Ishikawa (cell line): ENCODE results near the gene CES3.

ENCODE experiments used
- CEBPB ChIP-seq: IDR thresholded peaks from 2 replicates; pipeline ENCODE4 v1.6.1; 2012
- CREB1 ChIP-seq: IDR thresholded peaks from 2 replicates; pipeline ENCODE4 v1.6.1; 2012; ENCODE audit warnings: low read depth
- EGR1 ChIP-seq: IDR thresholded peaks from 2 replicates; pipeline ENCODE4 v1.6.1; 2012
- EP300 ChIP-seq: IDR thresholded peaks from 2 replicates; pipeline ENCODE4 v1.6.1; 2012; ENCODE audit warnings: borderline replicate concordance
- FOXM1 ChIP-seq: IDR thresholded peaks from 2 replicates; pipeline ENCODE4 v1.6.1; 2012; ENCODE audit warnings: low read depth, borderline replicate concordance
- NFIC ChIP-seq: IDR thresholded peaks from 2 replicates; pipeline ENCODE4 v1.6.1; 2012
- RAD21 ChIP-seq: IDR thresholded peaks from 2 replicates; pipeline ENCODE4 v1.6.1; 2012; ENCODE audit warnings: low read depth
- TAF1 ChIP-seq: IDR thresholded peaks from 2 replicates; pipeline ENCODE4 v1.6.1; 2012; ENCODE audit warnings: low read depth, mild to moderate bottlenecking
- TCF12 ChIP-seq: IDR thresholded peaks from 2 replicates; pipeline ENCODE4 v1.6.1; 2012; ENCODE audit warnings: low read depth
- TEAD4 ChIP-seq: IDR thresholded peaks from 2 replicates; pipeline ENCODE4 v1.6.1; 2012
- YY1 ChIP-seq: IDR thresholded peaks from 2 replicates; pipeline ENCODE4 v1.6.1; 2012; ENCODE audit warnings: low read depth
- ZBTB7A ChIP-seq: IDR thresholded peaks from 2 replicates; pipeline ENCODE4 v1.6.1; 2012; ENCODE audit warnings: low read depth
- TF ChIP-seq, protein P1 (sequence below): IDR thresholded peaks from 2 replicates; pipeline ENCODE4 v1.6.1; 2012
- TF ChIP-seq, protein P2 (sequence below): IDR thresholded peaks from 2 replicates; pipeline ENCODE4 v1.6.1; 2012; ENCODE audit warnings: low read depth, mild to moderate bottlenecking
- TF ChIP-seq, protein P3 (sequence below): IDR thresholded peaks from 2 replicates; pipeline ENCODE4 v1.6.1; 2012

CES3 gene

DNA sequence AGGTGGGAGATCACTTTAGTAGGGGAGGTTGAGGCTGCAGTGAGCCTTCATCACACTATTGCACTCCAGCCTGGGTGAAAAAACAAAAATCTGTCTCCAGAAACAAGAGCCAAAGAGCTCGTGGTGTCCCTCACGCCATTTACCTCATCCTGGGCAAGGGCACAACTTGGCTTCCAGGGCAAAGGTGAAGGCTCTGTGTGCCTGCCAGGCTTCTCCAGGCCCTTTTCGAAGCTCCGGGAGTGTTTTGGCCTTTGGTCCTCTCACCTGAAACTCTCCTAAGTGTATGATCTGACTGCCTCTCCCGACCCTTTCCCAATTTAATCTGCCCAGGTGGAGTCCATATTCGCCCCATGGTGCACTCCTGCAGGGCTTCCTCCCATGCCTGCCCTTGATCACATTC, 11.6 kb upstream of the CES3 start:
- TF ChIP-seq EP300 = no peak
- TF ChIP-seq, protein P1, sequence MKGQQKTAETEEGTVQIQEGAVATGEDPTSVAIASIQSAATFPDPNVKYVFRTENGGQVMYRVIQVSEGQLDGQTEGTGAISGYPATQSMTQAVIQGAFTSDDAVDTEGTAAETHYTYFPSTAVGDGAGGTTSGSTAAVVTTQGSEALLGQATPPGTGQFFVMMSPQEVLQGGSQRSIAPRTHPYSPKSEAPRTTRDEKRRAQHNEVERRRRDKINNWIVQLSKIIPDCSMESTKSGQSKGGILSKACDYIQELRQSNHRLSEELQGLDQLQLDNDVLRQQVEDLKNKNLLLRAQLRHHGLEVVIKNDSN = no peak
- no peak for TF ChIP-seq ZBTB7A
- TF ChIP-seq NFIC = no peak
- TF ChIP-seq EGR1 = no peak
- TF ChIP-seq, protein P2, sequence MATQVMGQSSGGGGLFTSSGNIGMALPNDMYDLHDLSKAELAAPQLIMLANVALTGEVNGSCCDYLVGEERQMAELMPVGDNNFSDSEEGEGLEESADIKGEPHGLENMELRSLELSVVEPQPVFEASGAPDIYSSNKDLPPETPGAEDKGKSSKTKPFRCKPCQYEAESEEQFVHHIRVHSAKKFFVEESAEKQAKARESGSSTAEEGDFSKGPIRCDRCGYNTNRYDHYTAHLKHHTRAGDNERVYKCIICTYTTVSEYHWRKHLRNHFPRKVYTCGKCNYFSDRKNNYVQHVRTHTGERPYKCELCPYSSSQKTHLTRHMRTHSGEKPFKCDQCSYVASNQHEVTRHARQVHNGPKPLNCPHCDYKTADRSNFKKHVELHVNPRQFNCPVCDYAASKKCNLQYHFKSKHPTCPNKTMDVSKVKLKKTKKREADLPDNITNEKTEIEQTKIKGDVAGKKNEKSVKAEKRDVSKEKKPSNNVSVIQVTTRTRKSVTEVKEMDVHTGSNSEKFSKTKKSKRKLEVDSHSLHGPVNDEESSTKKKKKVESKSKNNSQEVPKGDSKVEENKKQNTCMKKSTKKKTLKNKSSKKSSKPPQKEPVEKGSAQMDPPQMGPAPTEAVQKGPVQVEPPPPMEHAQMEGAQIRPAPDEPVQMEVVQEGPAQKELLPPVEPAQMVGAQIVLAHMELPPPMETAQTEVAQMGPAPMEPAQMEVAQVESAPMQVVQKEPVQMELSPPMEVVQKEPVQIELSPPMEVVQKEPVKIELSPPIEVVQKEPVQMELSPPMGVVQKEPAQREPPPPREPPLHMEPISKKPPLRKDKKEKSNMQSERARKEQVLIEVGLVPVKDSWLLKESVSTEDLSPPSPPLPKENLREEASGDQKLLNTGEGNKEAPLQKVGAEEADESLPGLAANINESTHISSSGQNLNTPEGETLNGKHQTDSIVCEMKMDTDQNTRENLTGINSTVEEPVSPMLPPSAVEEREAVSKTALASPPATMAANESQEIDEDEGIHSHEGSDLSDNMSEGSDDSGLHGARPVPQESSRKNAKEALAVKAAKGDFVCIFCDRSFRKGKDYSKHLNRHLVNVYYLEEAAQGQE = no peak
- TF ChIP-seq TEAD4 = no peak
- TF ChIP-seq CREB1 = no peak
- TF ChIP-seq, protein P3, sequence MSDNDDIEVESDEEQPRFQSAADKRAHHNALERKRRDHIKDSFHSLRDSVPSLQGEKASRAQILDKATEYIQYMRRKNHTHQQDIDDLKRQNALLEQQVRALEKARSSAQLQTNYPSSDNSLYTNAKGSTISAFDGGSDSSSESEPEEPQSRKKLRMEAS = no peak
- TF ChIP-seq RAD21 = no peak
- no peak for TF ChIP-seq CEBPB
- no peak for TF ChIP-seq TCF12

DNA sequence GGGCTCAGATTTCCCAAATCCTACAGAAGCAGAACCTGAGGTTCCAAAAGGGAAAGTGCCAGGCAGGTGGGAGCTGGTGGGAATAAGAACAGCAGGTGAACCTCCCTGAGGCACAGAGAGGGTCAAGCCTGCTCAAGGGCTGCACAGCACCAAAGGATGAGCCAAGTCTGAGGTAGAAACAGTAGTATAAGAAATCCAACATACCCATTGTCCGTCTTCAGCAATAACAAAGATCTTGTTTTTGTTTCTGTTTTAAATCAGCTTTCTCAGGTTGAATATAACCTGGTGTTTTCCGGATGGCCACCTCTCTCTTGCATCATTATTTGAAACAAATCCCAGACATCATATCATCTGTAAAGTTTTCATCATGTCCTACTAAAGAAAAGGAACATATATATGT, 10.6 kb upstream of the CES3 start:
- TF ChIP-seq TAF1 (no peak), CREB1 (no peak), TCF12 (no peak), FOXM1 (no peak), CEBPB (no peak), NFIC (no peak)
- TF ChIP-seq, protein P1 = no peak
- TF ChIP-seq, protein P3 = no peak
- TF ChIP-seq, protein P2 = no peak

DNA sequence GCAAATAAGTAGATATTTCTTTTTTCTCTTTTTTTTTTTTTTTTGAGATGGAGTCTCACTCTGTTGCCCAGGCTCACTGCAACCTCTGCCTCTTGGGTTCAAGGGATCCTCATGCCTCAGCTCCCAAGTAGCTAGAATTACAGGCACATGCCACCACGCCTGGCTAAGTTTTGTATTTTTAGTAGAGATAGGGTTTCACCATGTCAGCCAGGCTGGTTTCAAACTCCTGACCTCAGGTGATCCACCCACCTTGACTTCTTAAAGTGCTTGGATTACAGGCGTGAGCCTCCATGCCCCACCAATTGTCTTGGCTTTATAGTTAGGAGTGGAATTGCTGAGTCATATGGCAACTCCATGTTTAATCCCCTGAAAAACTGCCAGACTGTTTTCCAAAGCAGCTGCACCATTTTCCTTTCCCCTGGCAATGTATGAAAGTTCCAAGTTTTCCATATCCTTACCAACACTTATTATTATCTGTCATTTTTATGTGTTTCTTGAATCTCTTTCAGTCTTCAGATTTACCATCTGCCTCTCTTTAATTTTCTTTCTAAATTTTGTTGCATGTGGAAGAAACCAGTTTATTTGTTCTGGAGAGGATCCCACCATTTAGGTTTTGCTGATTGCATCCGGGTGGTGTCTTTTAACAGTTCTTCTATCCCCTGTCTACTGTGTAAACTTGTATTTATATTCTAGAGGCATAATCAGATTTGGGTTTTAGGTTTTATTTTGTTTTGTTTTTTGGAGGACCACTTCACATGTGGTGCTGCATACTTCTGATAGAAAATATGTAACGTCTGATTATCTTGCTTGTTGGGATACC, 9.9 kb upstream of the CES3 start:
- TF ChIP-seq ZBTB7A = no peak
- TF ChIP-seq EGR1 = no peak
- no peak for TF ChIP-seq FOXM1
- no peak for TF ChIP-seq YY1
- TF ChIP-seq, protein P1 = no peak
- TF ChIP-seq TCF12 = no peak
- no peak for TF ChIP-seq TAF1

DNA sequence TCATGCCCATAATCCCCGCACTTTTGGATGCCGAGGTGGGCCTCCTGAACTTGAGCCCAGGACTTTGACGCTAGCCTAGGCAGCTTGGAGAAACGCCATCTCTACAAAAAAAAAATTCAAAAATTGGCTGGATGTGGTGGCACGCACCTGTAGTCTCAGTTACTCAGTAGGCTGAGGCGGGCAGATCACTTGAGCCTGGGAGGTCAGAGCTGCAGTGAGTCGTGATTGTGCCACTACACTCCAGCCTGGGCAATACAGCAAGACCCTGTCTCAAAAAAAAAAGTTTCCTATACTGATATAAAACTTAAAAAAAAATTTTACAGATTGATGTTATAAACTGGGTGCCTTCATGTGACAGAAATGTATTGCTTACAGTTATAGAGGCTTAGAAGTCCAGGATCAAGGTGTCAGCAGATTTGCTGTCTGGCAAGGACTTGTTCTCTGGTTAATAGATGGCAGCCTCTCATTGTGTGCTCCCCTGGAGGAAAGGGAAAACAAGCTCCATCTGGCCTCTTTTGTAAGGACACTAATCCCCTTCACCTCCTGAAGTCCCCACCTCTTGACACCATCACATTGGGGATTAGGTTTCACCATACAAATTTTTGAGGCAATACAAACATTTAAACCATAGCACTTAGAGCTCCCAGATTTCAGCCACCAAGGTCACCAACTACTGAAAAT, 8.5 kb upstream of the CES3 start:
- TF ChIP-seq, protein P1 = no peak
- TF ChIP-seq CREB1 (no peak), FOXM1 (no peak), NFIC (no peak), TCF12 (no peak), TEAD4 (no peak), TAF1 (no peak), EP300 (no peak), ZBTB7A (no peak), YY1 (no peak)

DNA sequence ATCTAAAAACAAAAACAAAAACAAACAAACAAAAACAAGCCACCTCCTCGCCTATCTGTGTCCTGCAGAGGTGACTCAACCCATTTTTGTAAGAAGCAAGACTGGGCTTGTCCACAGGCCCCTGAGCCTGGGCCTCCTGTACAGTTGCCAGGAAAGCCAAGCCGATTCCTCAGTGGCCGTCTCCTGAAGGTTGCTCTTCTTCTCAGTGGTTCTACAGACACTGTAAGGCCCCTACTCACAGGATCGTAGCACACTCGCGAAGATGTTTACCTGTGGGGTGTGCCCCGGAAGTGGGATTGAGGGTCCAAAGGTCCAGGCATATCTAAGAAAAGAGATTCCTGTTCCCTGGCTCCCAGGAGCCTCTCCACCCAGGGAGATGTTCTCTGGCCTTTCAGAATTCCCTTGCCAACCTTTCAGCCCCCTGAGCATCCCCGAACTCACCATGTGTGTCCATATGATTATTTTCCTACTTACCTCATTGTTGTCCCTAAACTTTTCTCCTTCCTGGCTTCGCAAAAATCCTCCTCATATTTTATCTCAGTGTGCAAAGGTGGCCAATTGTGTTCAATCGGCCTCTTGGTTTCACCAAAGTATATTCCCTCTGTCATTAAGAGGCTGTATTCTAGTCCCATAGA, 7.5 kb upstream of the CES3 start:
- TF ChIP-seq TAF1 (no peak), CEBPB (no peak), EP300 (no peak), YY1 (no peak), NFIC (no peak), ZBTB7A (no peak), CREB1 (no peak), FOXM1 (no peak), TEAD4 (no peak), TCF12 (no peak), RAD21 (no peak), EGR1 (no peak)
- TF ChIP-seq, protein P1 = no peak
- TF ChIP-seq, protein P3 = no peak
- TF ChIP-seq, protein P2 = no peak
